ENCODE data around the gene CFAP45. TPM values are rescaled to one million over a fixed set of nuclear protein-coding genes. Genes with fewer than 3 reads are reported as not detected.
"Not testable (repeated sequence)": the region's sequence is repeated elsewhere in the genome, so short reads cannot be mapped to it uniquely, and the experiment has no call there.

The CFAP45 gene
- total RNA-seq, 2 experiments from 2014 or later: 0.63 TPM; not detected in 1

- no peaks in the 10 kb centered on the region for H3K4me1 ChIP-seq (ENCODE audit: insufficient read depth, low read length, poor library complexity, severe bottlenecking)
- H3K4me3 ChIP-seq (ENCODE audit: low read depth, low read length, poor library complexity, severe bottlenecking): no peak overlapping the region
- H3K4me2 ChIP-seq (ENCODE audit: low read length): no peak overlapping the region
- ChIA-PET POLR2A (interaction anchor here (0.6 kb wide), 1 partner anchor 825 kb away, joined by 4 read pairs; no protein-coding TSS in a partner anchor), CTCF (ENCODE audit: unreplicated experiment) (no interaction called here)
- no peak for DNase-seq (ENCODE audit: low spot score)
- H4K20me1 ChIP-seq (ENCODE audit: insufficient read depth, low read length): no peaks in the 10 kb centered on the region
- intact Hi-C loops (cut with micrococcal nuclease; ENCODE audit: unreplicated experiment): no loop called here
- no TSS peak for BruUV-seq (replicated peaks)
- no peaks in the 10 kb centered on the region for H3K36me3 ChIP-seq (ENCODE audit: insufficient read depth, low read length)
- H3K27ac ChIP-seq (ENCODE audit: low read depth, low read length, poor library complexity, severe bottlenecking): no peak overlapping the region
- H3K9me3 ChIP-seq (ENCODE audit: low read length): no peaks in the 10 kb centered on the region
- no peaks in the 10 kb centered on the region for H3K9me2 ChIP-seq (ENCODE audit: insufficient read depth, low read length)
- no peak overlapping the region for H2AFZ ChIP-seq (ENCODE audit: low read length)
- TF ChIP-seq EZH2phosphoT487 (IDR thresholded peaks at IDR 0.05; ENCODE audit: borderline replicate concordance, low read depth, low read length) (no peak), CTCF (conservative IDR thresholded peaks at IDR 0.05; ENCODE audit: low read length) (no peak)
- no peaks in the 10 kb centered on the region for H3K79me2 ChIP-seq (ENCODE audit: insufficient read depth, low read depth, low read length)
Observed at GRCh38 chr1:159900755-159901360, 893 bp upstream of the CFAP45 start.

- H3K4me2 ChIP-seq (ENCODE audit: low read length); H2AFZ ChIP-seq (ENCODE audit: low read length); H3K36me3 ChIP-seq (ENCODE audit: insufficient read depth, low read length); H3K9me2 ChIP-seq (ENCODE audit: insufficient read depth, low read length); H3K27ac ChIP-seq (ENCODE audit: low read depth, low read length, poor library complexity, severe bottlenecking); H3K79me2 ChIP-seq (ENCODE audit: insufficient read depth, low read depth, low read length); H4K20me1 ChIP-seq (ENCODE audit: insufficient read depth, low read length); H3K4me3 ChIP-seq (ENCODE audit: low read depth, low read length, poor library complexity, severe bottlenecking); BruUV-seq (replicated peaks); POLR2A ChIA-PET; DNase-seq (ENCODE audit: low spot score); CTCF ChIA-PET (ENCODE audit: unreplicated experiment); H3K9me3 ChIP-seq (ENCODE audit: low read length); intact Hi-C loops (cut with micrococcal nuclease; ENCODE audit: unreplicated experiment); H3K4me1 ChIP-seq (ENCODE audit: insufficient read depth, low read length, poor library complexity, severe bottlenecking): not testable (repeated sequence)
Observed at GRCh38 chr1:159899634-159900033, 331 bp downstream of the CFAP45 start.

GRCh38 chr1:159898527-159898926 lies 1.4 kb downstream of the CFAP45 start:
- no peaks in the 10 kb centered on the region for H3K79me2 ChIP-seq (ENCODE audit: insufficient read depth, low read depth, low read length)
- no peak for DNase-seq (ENCODE audit: low spot score)
- TF ChIP-seq EZH2phosphoT487 (IDR thresholded peaks at IDR 0.05; ENCODE audit: borderline replicate concordance, low read depth, low read length) (no peak), CTCF (conservative IDR thresholded peaks at IDR 0.05; ENCODE audit: low read length) (no peak)
- H4K20me1 ChIP-seq (ENCODE audit: insufficient read depth, low read length): no peaks in the 10 kb centered on the region
- CTCF ChIA-PET (ENCODE audit: unreplicated experiment): no interaction called here
- no peak overlapping the region for H3K4me3 ChIP-seq (ENCODE audit: low read depth, low read length, poor library complexity, severe bottlenecking)
- POLR2A ChIA-PET: no interaction called here
- no peaks in the 10 kb centered on the region for H3K9me3 ChIP-seq (ENCODE audit: low read length)
- no TSS peak for BruUV-seq (replicated peaks)
- no peak overlapping the region for H2AFZ ChIP-seq (ENCODE audit: low read length)
- H3K4me1 ChIP-seq (ENCODE audit: insufficient read depth, low read length, poor library complexity, severe bottlenecking): no peaks in the 10 kb centered on the region
- no peaks in the 10 kb centered on the region for H3K36me3 ChIP-seq (ENCODE audit: insufficient read depth, low read length)
- no peaks in the 10 kb centered on the region for H3K9me2 ChIP-seq (ENCODE audit: insufficient read depth, low read length)
- intact Hi-C loops (cut with micrococcal nuclease; ENCODE audit: unreplicated experiment): no loop called here
- no peak overlapping the region for H3K27ac ChIP-seq (ENCODE audit: low read depth, low read length, poor library complexity, severe bottlenecking)
- no peak overlapping the region for H3K4me2 ChIP-seq (ENCODE audit: low read length)

All from OCI-LY7 (cell line).